Middle frontal gyrus (tissue), 1 donor: ENCODE results near the gene OCRL.
"Not testable (repeated sequence)": the region's sequence is repeated elsewhere in the genome, so short reads cannot be mapped to it uniquely, and the experiment has no call there.

ENCODE experiments used
- DNase-seq: peaks from one replicate; pipeline ENCODE4 v3.0.0-alpha.2; 2015; ENCODE audit warnings: low spot score; ENCODE audit errors: extremely low spot score

The OCRL gene

DNA sequence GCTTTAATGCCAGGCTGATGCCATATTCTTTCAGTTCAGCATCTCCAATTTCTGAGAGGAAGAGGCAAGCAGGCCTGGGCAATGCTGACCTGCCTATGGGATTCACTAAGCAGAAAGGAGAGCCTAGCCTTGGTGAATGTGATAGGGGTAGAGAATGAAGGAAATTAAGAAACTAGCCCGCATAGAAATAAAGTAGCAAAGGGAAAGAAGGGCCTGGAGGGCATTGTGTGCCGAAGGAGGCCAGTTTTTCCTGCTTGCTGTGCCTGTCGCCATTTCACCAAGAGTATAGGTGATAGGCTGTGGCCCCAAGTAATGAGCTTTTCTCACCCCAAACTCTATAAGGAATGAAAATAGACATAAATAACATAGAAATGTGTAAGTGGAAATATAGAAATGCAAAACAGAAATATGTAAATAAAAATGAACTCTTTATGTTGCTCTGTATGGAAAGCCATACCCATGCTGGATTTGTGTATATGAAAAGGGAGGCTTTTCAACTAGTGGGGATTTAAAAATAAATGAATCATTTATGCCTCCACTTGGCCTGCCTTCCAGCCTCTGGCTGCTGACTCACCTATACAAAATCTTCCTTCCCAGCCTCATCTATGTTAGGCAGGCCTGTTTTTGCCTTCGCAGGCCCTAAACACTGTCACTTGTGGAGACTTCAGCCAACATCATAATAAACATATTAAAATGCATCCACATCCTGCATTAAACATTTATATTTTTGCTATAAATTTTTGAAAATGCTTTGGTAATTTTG lies 5.1 kb upstream of the OCRL start:
- no peak for DNase-seq

DNA sequence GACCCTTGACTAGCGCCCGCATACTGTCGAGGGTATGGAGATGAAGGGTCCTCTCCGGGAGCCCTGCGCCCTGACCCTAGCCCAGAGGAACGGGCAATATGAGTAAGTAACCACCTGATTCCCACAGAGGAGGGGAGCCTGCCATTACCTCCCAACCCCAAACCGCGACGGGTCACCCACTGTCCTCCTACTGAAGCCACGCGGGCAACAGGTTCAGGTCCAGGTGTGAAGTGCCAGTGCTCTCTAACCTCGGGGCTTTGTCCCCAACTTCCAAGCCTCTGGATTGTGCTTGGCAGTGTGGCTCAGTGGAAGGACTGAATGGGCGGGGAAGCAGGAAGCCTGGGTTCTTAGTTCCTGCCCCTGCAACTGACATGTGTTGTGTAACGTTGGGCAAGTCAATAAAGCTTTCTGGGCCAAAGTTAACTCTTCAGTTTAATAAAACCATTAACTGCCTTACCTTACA lies 694 bp downstream of the OCRL start:
- no peak for DNase-seq

DNA sequence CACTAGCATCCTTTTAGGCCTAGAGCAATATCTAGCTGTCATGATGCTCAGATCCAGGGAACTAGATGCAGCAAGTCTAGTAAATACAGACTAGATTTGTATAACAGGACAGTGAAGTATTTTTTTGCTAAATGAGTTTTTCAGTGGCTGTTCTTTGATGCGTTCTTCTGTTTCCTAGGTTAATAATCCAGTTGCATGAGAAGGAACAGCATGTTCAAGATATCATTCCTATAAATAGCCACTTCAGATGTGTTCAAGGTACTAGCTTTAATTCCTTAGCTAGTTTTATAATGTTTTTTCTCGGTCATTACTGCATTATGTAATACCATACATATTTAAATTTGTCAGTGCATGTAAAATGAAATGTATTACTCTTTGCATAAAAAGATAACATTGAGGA lies 4.7 kb downstream of the OCRL start:
- DNase-seq, result no peak

DNA sequence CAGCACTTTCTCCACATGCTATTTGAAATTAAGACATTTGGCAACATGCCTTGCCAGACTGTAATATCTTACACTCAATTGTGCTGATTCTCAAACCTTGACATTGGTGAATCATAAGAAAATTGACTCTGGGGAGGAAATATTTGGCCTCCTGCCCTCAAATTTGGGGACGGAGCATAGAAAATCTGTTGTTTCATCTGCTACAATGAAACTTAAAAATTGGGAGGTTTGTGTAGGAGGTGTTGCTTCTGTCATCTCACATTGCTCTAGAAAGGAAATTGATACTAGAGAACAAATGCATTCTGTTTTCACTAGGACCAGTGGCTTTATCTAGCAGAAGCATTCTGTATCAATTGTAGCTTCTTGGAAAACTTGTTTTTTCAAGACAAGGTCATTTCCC lies 5.3 kb downstream of the OCRL start:
- no peak for DNase-seq

DNA sequence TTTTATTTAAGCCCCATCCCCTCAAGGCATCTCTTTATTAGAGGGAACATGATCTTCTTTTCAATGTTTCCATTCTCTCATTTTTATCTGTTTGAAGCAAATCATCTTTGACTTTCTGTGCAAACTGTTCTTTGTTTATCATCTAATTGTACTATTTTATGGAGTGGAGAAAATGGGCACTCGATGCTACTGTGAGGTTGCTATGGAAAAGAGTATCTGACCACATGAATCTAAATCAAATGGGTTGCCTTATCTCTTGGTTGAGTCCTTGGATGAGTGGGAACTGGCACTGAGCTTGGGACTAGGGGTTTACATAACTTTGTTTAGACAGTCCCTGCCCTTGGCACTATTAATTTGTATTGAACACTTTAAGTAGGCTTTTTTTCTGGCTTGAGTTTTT lies 9.1 kb downstream of the OCRL start:
- DNase-seq, result no peak

DNA sequence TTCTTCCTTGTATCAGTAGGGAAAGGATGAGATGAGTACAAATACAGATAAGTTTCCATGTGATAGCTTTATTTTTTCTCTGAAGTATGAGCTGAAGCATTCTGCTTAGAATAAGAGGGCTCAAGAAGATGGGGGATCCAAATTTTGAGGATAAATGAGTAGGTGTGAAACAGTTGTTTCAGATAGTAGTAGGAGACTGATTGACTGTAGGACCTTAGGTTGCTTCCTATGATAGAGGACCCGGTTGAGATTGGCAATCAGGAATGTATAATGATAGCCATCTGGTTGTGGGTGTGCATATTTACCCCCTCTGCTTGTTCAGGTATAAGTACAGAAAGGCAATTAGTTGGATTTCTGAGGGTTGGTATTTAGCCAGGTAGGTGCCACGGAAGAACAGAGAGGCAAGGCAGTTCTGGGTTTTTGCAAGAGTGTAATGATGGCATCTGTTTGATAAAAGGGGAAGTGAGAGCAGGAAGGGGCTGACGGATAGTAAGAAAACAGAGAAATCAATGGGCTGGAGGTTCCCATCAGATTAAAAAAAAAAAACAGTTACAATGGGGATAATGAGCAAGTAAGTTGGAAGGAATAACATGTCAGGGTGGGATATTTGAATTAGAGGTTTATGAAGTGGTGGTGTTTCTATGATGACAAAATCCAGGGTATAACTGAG lies 13.7 kb downstream of the OCRL start:
- DNase-seq, result no peak

DNA sequence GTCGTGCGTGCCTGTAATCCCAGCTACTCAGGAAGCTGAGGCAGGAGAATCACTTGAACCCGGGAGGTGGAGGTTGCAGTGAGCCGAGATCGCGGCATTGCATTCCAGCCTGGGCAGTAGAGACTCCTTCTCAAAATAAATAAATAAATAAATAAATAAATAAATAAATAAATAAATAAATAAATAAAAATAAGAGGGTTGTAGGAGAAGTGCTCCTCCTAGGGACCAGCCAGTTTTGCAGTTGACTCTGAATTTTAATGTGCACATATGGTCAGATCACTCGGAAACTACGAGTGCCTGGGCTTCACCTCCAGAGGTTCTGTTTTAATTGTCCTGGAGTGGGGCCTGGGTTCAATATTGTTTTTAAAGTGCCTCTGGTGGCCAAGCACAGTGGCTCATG lies 14.8 kb downstream of the OCRL start:
- DNase-seq, result not testable (repeated sequence)

DNA sequence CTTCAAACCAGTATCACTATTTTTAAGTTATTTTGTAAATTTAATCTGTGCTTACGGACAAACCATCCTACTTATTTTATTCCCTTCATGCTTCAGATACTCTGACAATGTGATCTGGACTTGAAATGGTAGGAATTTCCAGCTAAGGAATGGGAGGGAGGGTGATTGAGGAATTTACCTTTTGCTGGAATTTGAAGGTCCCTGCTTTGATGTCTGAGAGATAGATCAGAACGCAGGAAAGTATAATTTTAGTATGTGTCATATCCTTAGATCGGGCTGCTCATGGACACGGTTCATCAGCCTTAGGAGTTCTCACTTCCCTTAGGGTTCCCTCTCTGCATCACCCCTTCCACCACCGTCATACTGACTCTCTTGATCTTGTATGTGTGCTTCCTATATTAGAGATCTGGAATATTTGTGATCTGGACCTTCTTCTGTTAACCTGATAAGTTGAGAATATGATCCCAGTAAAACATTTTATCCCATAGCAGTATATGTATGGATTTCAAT lies 16.8 kb downstream of the OCRL start:
- DNase-seq, result no peak

DNA sequence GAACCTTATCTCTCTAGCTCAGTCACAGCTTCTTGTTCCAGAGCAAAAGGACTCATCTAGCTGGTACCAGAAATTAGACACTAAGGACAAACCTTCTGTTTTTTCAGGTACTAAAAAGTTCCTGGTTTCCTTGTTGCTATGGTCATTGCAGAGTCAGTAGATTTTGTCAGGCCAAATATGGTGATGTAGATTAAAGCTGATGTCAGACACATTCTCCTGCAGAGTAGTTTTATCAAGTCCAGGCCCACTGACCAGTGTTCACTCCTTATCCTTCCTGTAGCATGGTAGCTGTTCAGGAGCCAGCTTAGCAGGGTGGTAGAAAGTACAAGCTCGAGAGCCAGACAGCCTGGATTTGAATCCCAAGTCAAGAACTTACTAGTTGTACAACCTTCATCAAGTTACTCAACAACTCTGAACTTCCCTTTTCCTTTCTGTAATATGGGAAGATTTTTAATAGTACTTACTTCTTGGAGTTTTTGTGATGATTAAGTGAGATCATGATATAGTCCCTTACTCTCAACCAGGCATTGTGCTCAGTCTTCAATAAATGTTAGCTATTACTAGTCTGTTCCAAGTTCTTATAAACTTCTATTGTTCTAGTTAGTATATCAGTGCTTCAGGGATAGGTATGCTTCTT lies 17.9 kb downstream of the OCRL start:
- no peak for DNase-seq

DNA sequence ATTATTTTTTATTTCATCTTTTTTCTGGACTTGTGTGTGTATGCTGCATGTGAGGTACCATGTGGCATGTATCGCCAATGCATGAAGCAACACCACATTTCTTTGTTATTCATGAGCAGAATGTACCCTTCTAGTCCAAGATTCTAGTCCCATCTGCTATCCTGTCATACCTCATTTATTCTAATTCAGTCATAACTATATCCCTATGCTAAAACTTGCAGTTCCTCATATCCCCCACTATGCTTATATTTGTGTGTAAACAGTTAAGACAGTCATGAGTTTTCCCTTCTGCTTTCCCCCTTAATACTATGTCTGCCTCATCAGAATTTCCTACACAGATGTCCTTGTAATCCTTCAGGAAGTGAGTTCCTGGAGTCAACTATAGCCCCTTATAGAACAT lies 19.7 kb downstream of the OCRL start:
- no peak for DNase-seq

DNA sequence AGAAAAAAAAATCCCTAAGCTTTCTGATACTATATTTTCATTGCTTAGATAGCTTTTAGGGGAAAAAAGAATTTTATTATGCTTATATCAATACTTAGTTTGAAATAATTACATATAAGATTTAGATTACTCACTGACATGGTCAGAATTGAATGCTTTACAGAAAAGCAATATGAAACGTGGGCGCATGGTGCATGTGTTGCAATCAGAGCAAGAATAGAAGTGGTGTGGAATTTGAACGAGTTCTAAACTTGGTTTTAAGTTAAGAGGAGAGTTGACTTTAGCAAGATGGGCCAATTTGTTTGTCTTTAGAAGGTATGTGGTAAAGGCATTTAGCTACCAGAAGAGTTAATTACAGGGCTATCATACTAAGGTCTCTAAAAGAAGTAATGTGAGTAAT lies 21.4 kb downstream of the OCRL start:
- no peak for DNase-seq

DNA sequence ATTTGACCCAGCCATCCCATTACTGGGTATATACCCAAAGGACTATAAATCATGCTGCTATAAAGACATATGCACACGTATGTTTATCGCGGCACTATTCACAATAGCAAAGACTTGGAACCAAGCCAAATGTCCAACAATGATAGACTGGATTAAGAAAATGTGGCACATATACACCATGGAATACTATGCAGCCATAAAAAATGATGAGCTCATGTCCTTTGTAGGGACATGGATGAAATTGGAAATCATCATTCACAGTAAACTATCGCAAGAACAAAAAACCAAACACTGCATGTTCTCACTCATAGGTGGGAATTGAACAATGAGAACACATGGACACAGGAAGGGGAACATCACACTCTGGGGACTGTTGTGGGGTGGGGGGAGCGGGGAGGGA lies 24.3 kb downstream of the OCRL start:
- not testable (repeated sequence) for DNase-seq

DNA sequence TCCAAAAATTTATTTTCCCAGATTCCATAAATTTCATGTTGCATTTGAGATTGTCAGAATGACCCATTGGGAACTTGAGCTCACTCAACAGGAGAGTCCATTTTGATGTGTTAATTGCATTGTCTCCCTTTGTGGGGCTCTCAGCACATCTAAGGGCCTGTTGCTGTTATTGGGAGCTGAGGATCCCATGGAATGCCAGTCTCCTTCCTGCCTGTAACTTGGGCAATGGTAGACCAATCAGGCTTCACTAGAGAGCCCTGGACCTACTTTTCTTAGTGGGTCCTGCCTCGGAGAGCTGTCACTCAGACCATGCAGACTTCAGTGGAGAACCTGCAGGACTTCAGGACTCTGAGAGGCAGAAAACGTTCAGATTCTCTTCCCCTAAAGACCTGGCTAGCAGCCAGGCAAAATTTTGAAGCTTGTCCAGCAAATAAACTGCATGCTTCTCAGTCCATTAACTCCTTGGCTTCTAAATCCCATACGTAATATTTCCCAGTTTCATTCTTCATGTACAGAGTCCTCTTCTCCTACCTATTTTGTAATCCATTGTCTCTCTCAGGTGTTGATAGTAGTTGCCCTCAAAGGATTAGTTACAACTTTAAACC lies 25.1 kb downstream of the OCRL start:
- DNase-seq, result no peak

DNA sequence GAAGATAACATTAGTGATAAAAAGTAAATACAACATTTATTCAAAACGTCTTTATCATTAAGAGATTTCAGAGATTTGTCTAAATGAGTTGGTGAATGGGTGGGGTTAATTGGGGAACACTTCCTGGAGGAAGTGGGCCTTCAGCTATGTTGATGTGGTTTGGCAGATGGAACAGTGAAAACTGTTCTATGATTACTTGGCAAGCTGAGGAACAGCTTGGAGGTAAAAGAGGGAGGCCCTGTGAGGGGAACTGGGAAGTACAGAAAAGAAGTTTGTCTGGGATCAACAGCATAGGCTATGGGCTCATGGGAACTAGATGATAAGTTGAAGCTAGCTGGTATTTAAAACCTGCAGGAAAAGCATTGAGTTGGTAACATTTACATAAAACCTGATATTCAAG lies 26.0 kb downstream of the OCRL start:
- DNase-seq, result no peak

DNA sequence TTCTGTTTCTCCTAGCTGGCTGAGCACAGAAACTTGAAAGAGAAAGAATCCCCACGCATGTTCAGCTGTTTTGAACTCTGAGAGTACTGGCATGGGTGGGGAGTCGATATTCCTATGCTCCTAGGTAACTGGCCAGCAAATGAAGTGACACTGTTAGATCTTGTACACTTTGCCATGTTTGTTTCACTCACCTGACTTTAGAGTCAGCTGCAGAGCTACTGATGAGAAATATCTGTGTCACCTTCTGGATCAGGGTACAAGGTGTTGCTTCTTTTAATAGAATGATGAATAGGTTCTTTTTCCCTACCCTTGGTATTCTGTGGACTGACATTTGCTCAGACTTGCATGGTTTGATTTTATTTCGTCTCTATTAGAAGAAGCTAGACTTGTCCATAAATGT lies 28.3 kb downstream of the OCRL start:
- no peak for DNase-seq

DNA sequence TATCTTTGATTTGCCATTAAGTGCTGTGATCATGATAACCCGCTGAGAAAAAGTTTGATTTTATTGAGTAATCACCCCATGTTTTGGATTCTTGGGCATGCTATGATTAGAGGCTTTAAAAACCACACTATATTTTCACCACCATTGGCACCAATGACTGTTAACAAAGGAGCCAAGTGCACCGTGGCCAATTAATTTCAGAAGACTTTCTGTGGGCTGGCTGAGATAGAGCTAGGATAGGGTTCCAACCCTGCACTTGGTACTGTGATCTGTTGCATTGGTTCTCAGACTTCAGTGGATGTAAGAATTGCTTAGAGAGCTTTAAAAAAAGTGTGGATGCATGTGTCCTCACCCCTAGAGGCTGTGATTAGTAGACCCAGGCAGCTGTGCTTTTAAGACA lies 32.4 kb downstream of the OCRL start:
- no peak for DNase-seq

DNA sequence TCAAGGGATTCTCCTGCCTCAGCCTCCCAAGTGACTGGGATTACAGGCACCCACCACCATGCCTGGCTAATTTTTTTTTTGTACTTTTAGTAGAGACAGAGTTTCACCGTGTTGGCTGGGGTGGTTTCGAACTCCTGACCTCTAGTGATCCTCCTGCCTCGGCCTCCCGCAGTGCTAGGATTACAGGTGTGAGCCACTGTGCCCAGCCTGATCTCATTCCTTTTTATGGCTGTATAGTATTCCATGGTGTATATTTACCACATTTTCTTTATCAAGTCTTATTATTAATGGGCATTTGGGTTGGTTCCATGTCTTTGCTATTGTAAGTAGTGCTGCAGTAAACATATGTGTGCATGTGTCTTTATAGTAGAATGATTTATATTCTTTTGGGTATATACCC lies 33.6 kb downstream of the OCRL start:
- not testable (repeated sequence) for DNase-seq

DNA sequence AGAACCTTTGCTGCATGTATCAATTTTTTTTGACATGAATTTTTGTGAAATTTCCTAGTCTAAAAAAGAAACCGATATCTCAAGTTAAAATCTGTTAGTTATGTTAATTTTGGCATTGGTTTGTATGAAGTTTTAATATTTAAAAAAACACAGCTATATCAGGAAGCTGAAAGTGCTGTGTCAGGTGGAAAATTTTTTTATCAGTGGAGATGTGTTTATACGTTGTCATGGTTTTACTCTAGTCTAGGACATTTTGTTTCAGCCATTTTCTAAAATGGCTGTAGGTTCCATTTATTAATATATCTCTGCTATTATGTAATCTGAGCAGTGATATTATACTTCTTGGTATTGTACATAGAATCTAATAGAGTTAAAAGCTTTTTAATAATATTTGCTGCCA lies 34.2 kb downstream of the OCRL start:
- DNase-seq, result no peak

DNA sequence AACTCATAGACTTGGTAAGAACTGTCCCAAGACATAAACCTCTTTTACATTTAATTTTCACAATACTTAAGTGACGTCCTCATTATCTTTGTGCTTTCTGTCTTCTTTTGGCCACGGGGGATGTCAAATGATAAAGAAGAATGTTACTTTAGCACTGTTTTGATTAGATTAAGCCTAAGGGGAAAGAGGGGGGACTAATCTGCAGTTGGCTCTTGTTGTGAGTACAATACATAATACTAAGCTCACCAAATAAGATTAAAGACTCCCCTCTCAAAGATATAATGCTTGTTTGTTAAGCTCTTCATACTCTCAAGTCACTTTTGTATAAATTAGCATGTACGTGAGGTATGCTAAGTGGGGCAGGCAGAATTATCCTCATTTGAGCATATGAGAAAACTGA lies 36.5 kb downstream of the OCRL start:
- no peak for DNase-seq

DNA sequence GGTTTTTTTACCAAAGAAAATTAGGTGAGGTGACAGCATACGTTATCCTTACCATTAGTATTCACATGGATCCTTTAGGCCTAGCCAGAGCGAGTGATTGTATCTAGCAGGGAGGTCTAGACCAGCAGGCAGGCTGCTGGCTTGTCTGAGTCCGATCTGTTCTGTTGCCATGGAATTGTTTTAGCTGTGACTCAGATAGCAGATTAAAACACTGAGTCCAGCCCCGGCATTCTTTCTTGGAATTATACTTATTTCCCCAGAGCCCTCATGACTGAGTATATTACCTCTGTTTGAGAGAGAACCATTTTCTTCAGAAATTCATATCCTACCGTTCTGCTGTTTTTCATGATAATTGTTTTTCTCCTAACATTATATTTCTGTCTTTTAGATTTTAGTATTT lies 37.4 kb downstream of the OCRL start:
- no peak for DNase-seq

DNA sequence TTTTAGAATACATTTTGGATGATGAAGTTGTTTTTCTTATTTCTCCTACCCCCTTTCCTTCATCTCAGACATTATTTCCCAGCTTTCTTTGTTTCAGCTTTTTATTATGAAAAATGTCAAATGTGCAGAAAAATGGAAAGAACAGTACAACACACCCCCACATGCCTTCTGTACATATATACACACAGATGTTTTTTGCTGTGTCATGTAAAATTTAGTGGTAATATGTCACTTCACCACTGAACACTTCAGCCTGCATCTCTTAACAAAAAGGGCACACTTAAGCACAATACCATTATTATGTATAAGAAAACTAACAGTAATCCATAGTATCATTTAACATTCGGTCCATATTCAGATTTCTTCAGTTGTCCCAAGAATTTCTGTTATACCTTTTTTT lies 37.8 kb downstream of the OCRL start:
- DNase-seq, result no peak

DNA sequence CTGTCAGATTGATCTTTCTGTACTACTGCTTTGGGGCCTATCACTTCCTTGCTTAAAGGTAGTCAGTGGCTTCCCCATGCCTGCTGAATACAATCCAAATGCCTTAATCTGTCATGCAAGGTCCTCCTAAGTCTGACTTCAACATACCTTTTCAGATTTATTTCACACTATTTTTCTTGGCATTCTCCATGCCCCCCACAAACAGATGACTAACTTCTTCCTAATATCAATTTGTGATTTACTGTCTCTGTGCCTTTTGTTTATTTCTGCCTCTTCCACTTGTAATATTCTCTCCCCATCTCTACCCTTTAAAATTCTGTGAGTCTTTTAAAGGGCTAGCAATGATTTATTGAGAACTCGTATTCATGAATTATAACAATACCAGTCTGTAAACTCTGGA lies 41.8 kb downstream of the OCRL start:
- no peak for DNase-seq
